Measurements from ENCODE around the gene JAG1. TPM values are rescaled to one million over a fixed set of nuclear protein-coding genes. Genes with fewer than 3 reads are reported as not detected.

Gene JAG1
- polyA plus RNA-seq, 3 donors, result 0.70 to 6.8 (median 0.85) TPM

DNA sequence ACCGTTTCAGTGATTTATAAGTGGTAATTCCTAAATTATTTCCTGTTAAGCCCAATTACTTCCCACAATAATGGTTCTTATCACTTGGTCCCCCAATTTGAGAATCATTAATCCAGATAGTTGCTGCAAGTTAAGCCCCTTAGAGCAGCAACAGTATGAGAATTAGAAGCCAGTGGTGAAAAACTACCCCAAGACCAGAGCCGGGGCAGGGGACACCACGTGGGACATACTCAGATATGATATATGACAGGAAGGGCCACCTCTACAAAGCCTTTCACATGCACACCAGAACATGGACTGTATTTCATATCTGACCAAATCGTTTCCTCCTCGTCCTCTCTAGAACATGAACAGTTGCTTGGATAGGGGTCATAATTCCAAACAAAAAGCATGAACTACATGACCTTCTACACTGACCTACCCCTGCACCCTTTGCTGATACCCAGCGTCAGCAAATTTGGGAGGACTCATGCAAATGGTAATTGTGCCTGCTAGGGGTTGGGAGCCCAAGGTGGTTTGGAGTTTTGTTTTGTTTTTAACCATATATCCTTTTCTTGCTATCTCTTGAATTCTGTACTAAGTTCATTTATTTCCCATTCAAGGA, 3.9 kb downstream of the JAG1 start:
- H3K27ac ChIP-seq (ENCODE audit: low read depth in 1 of 2, low read length in 2 of 2), result no peak overlapping the region
- H3K4me2 ChIP-seq (replicated peaks; ENCODE audit: extremely low read depth, low read length, poor library complexity, severe bottlenecking), result no peak overlapping the region
- H3K27me3 ChIP-seq (ENCODE audit: control insufficient read depth in 2 of 2, insufficient read depth in 2 of 2, low read length in 2 of 2), result peaks cover 0 to 1% of the 10 kb centered on the region in 2 donors
- Mint-ChIP-seq H3K9me3 (no peaks in the 10 kb centered on the region), H3K4me1 (peaks cover 20% of the 10 kb centered on the region), H3K4me3 (no peak overlapping the region), H3K27ac (no peak overlapping the region), H3K36me3 (peaks cover 36 to 37% of the 10 kb centered on the region in 2 donors), H3K27me3 (ENCODE audit: low read depth in 3 of 3) (peaks cover 3 to 12% (median 12%) of the 10 kb centered on the region in 3 donors)
- peaks cover 0 to 5% of the 10 kb centered on the region in 2 donors for H3K36me3 ChIP-seq (replicated peaks in 1 of 2; ENCODE audit: control insufficient read depth in 1 of 2, insufficient read depth in 2 of 2, low read length in 2 of 2)
- H4K20me1 ChIP-seq (ENCODE audit: insufficient read depth, low read length), result peaks cover 57% of the 10 kb centered on the region
- H3K9me3 ChIP-seq (replicated peaks in 1 of 2; ENCODE audit: control insufficient read depth in 1 of 2, insufficient read depth in 1 of 2, low read length in 2 of 2), result no peaks in the 10 kb centered on the region
- TF ChIP-seq, protein P1, sequence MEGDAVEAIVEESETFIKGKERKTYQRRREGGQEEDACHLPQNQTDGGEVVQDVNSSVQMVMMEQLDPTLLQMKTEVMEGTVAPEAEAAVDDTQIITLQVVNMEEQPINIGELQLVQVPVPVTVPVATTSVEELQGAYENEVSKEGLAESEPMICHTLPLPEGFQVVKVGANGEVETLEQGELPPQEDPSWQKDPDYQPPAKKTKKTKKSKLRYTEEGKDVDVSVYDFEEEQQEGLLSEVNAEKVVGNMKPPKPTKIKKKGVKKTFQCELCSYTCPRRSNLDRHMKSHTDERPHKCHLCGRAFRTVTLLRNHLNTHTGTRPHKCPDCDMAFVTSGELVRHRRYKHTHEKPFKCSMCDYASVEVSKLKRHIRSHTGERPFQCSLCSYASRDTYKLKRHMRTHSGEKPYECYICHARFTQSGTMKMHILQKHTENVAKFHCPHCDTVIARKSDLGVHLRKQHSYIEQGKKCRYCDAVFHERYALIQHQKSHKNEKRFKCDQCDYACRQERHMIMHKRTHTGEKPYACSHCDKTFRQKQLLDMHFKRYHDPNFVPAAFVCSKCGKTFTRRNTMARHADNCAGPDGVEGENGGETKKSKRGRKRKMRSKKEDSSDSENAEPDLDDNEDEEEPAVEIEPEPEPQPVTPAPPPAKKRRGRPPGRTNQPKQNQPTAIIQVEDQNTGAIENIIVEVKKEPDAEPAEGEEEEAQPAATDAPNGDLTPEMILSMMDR (IDR thresholded peaks at IDR 0.05), result no peak
- peaks cover 8% of the 10 kb centered on the region for H3K79me2 ChIP-seq (ENCODE audit: insufficient read depth, low read length)
- intact Hi-C loops (cut with micrococcal nuclease), result loop anchor here (5.0 to 10.0 kb wide), 4 partner anchors 185 to 675 kb away; partner anchors contain the start of gene MKKS (in 2 of the 2)
- peaks cover 18 to 39% of the 10 kb centered on the region in 2 donors for H3K4me1 ChIP-seq (ENCODE audit: control insufficient read depth in 1 of 2, insufficient read depth in 2 of 2, low read length in 2 of 2)
- no CpG with 5 or more reads among the region's 6 CpGs for WGBS (ENCODE audit: insufficient coverage)
- no peak overlapping the region for H2AFZ ChIP-seq (ENCODE audit: insufficient read depth, low read depth, low read length, poor library complexity, severe bottlenecking)
- no peak overlapping the region for H3K4me3 ChIP-seq (replicated peaks in 1 of 3; ENCODE audit: low read depth in 2 of 3, low read length in 3 of 3)
- no peak overlapping the region for H3K9ac ChIP-seq (ENCODE audit: insufficient read depth, low read length, poor library complexity, severe bottlenecking)
- no peak for DNase-seq

DNA sequence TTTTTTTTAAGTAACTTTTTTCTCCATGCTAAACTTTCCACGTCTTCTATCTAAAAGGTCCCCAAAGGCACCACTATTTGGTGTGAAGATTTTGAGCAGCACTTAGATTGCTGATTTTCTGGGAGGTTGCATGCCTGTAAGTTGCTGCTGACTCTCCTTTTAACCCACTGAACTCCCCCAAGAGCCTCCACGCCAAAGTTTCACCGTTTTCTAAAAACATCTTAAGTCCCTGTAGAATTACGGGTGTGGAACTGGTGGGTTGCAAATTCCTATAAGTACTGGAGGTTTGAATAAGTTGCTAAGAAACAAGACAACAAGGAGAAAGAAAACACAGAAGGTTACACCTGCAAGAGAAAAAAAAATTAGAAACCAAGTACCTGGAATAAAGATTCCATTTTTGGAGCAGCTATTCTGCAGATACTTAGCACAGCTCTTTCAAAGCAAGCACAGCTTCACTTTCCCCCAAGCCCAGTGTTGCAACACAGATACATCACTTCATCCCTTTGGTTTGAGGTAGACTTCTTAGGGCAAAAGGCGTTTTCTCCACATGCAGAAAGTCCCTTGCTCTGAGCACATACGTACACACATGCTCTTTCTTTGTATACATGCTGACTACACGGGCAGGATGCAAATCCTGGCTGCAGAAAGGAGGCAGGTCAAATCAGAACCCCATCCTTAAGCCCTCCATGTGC, 5.0 kb downstream of the JAG1 start:
- Histone ChIP-seq H2AFZ (ENCODE audit: insufficient read depth, low read depth, low read length, poor library complexity, severe bottlenecking) (no peak overlapping the region), H3K79me2 (ENCODE audit: insufficient read depth, low read length) (peaks cover 8% of the 10 kb centered on the region), H3K9ac (ENCODE audit: insufficient read depth, low read length, poor library complexity, severe bottlenecking) (no peak overlapping the region), H3K36me3 (replicated peaks in 1 of 2; ENCODE audit: control insufficient read depth in 1 of 2, insufficient read depth in 2 of 2, low read length in 2 of 2) (peaks cover 0 to 5% of the 10 kb centered on the region in 2 donors), H3K27ac (ENCODE audit: low read depth in 1 of 2, low read length in 2 of 2) (no peak overlapping the region), H3K4me1 (ENCODE audit: control insufficient read depth in 1 of 2, insufficient read depth in 2 of 2, low read length in 2 of 2) (peaks cover 15 to 29% of the 10 kb centered on the region in 2 donors), H3K27me3 (ENCODE audit: control insufficient read depth in 2 of 2, insufficient read depth in 2 of 2, low read length in 2 of 2) (no peaks in the 10 kb centered on the region), H3K9me3 (replicated peaks in 1 of 2; ENCODE audit: control insufficient read depth in 1 of 2, insufficient read depth in 1 of 2, low read length in 2 of 2) (no peaks in the 10 kb centered on the region), H3K4me3 (replicated peaks in 1 of 3; ENCODE audit: low read depth in 2 of 3, low read length in 3 of 3) (no peak overlapping the region), H3K4me2 (replicated peaks; ENCODE audit: extremely low read depth, low read length, poor library complexity, severe bottlenecking) (no peak overlapping the region), H4K20me1 (ENCODE audit: insufficient read depth, low read length) (peaks cover 65% of the 10 kb centered on the region)
- TF ChIP-seq, protein P1 (IDR thresholded peaks at IDR 0.05), result no peak
- intact Hi-C loops (cut with micrococcal nuclease), result no loop called here
- Mint-ChIP-seq H3K27ac (peak overlapping the region in 1 of 7 donors; percentile 46), H3K27me3 (ENCODE audit: low read depth in 3 of 3) (peaks cover 1 to 14% (median 6%) of the 10 kb centered on the region in 3 donors), H3K4me3 (no peak overlapping the region), H3K9me3 (no peaks in the 10 kb centered on the region), H3K4me1 (peaks cover 19% of the 10 kb centered on the region), H3K36me3 (peaks cover 43 to 46% of the 10 kb centered on the region in 2 donors)
- 96% methylated on average over 3 of the region's 7 CpGs for WGBS (ENCODE audit: insufficient coverage)
- no peak for DNase-seq
